Left renal pelvis (tissue), 4 donors: ENCODE results near the gene FKBP11. TPM values are rescaled to one million over a fixed set of nuclear protein-coding genes. Genes with fewer than 3 reads are reported as not detected.

Source experiments
- polyA plus RNA-seq, 4 donors: library from polyadenylated mRNA; unstranded; fragments of 120-200 nt; gene quantifications; one replicate each; pipeline ENCODE4 v1.2.1, GENCODE V29; 2013; ENCODE audit not compliant: insufficient read length in 4 of 4

The FKBP11 gene
- polyA plus RNA-seq, 4 donors = 11.6 to 44.7 (median 17.2) TPM

Other genes with a start within 250 kb of the FKBP11 start
- 10 to 100 TPM; 33.6 to 57.1 (median 50.9) TPM for gene KANSL2, start 243.3 kb downstream of the FKBP11 start, polyA plus RNA-seq
- 10 to 100 TPM; 26.9 to 31.6 (median 30.7) TPM for gene CCNT1, start 208.8 kb downstream of the FKBP11 start, polyA plus RNA-seq
- 100 to 1,000 TPM in 1 of 4 donors, 10 to 100 TPM in 3; 71.7 to 103 (median 80.4) TPM for gene ADCY6, start 136.4 kb downstream of the FKBP11 start, polyA plus RNA-seq
- 10 to 100 TPM; 45.6 to 98.8 (median 62.3) TPM for gene CACNB3, start 107.0 kb downstream of the FKBP11 start, polyA plus RNA-seq
- gene DDX23, start 73.3 kb downstream of the FKBP11 start, polyA plus RNA-seq = 100 to 1,000 TPM in 2 of 4 donors, 10 to 100 TPM in 2; 86.1 to 106 (median 102) TPM
- gene RND1, start 59.6 kb downstream of the FKBP11 start, polyA plus RNA-seq = 1 to 10 TPM; 2.5 to 6.0 (median 3.0) TPM
- gene ARF3, start 32.0 kb upstream of the FKBP11 start, polyA plus RNA-seq = 100 to 1,000 TPM in 3 of 4 donors, 10 to 100 TPM in 1; 96.2 to 138 (median 130) TPM
- gene WNT10B, start 46.2 kb upstream of the FKBP11 start, polyA plus RNA-seq = 1 to 10 TPM in 1 of 4 donors, under 1 TPM in 3; 0.11 to 4.4 (median 0.31) TPM
- not detected for gene WNT1, start 52.8 kb upstream of the FKBP11 start, polyA plus RNA-seq
- 10 to 100 TPM in 3 of 4 donors, 1 to 10 TPM in 1; 1.2 to 83.4 (median 74.8) TPM for gene DDN, start 73.9 kb upstream of the FKBP11 start, polyA plus RNA-seq
- gene PRKAG1, start 93.3 kb upstream of the FKBP11 start, polyA plus RNA-seq = 10 to 100 TPM; 59.6 to 82.0 (median 78.1) TPM
- 10 to 100 TPM; 33.9 to 60.7 (median 44.0) TPM for gene KMT2D, start 135.3 kb upstream of the FKBP11 start, polyA plus RNA-seq
- 1 to 10 TPM; 1.5 to 2.2 (median 2.1) TPM for gene RHEBL1, start 144.5 kb upstream of the FKBP11 start, polyA plus RNA-seq
- gene DHH, start 169.3 kb upstream of the FKBP11 start, polyA plus RNA-seq = under 1 TPM; 0.23 to 0.60 (median 0.44) TPM
- gene LMBR1L, start 185.4 kb upstream of the FKBP11 start, polyA plus RNA-seq = 100 to 1,000 TPM in 1 of 4 donors, 10 to 100 TPM in 3; 59.8 to 100 (median 80.3) TPM
- gene TUBA1B, start 205.9 kb upstream of the FKBP11 start, polyA plus RNA-seq = 1,000 to 10,000 TPM; 1,017 to 1,115 (median 1,046) TPM